ENCODE data around the gene ROR1.
"Not testable (repeated sequence)": the region's sequence is repeated elsewhere in the genome, so short reads cannot be mapped to it uniquely, and the experiment has no call there.

The ROR1 gene

DNA sequence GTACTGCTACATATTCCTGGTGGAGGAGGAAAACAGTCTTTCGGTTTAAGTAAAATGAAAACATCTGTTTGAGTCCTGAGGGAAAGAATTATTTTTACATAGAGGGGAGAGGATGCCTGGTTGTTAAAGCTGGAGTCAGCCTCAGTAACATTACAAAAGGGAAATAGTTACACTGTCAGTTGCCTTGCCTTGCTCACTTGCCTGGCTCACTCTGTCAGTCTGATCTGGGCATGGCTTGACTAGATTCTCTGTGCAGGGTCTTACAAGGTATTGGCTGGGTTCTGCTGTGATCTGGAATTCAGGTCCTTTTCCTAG is 421.2 kb downstream of the ROR1 start:
- no peak for DNase-seq

- no peak for DNase-seq
Observed at GRCh38 chr1:64196074-64196870, 422.5 kb downstream of the ROR1 start.

DNA sequence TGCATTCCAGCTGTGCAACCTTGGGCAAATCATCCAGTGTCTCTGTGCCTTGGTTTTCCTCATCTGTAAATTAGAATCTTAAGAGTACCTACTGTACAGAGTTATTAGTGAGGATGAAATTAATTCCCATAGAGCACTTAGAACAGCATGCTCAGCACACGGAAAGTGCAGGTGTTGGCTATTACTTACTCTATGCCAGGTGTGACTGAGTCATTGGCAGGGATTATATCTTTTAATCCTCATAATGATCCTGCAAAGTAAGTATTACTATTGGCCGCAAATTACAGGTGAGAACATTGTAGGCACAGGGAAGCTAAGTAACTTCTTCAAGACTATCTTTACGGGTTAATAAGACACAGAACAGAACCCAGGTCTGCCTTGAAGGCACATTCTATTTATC is 423.3 kb downstream of the ROR1 start:
- no peak for DNase-seq

DNA sequence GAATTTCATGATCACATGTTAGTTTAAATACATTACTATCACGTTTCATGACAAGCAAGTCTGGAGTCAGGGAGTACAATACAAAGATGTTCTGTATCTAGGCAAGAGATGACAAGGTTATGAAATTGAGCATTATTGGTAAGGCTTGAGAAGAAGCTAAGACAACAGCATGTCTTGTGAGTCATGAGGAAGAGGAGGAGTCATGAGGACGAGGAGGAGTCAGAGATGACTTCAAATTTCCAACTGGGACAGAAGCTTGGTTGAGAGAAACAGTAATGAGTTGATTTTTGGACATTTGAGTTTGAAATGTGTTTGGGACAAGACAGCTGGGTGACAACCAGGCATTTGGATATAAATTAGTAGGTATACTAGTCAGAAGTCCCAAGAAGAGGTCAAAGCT is 425.3 kb downstream of the ROR1 start:
- DNase-seq: no peak

GRCh38 chr1:64200064-64200463 is 426.2 kb downstream of the ROR1 start:
- no peak for DNase-seq

DNA sequence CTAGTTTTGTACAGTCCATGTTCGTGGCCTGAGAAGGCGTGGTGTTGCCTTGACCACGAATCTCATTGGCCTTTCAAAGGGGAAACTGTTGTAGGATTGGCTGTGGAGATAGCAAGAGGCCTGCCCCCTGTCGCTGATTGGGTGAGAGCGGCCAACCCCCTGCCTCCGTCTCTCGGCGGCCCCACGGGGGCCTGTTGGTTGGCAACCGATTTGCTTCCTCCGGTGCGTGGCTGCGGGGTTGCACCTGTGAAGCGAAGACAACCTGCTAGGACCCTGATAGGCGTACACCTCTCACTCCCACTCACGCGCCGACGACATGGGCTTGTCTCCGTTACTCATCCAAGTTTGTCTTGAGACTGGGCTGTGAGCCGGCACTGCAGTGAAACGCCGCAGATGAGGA is 429.6 kb downstream of the ROR1 start, which contains the start of gene UBE2U:
UBE2U (plus strand) TSS at position 204 of the 400 bp plus-strand sequence. CDS start 428 bp downstream, outside the sequence.
- no peak for DNase-seq

GRCh38 chr1:64209221-64209620 is 435.4 kb downstream of the ROR1 start:
- DNase-seq: no peak

DNA sequence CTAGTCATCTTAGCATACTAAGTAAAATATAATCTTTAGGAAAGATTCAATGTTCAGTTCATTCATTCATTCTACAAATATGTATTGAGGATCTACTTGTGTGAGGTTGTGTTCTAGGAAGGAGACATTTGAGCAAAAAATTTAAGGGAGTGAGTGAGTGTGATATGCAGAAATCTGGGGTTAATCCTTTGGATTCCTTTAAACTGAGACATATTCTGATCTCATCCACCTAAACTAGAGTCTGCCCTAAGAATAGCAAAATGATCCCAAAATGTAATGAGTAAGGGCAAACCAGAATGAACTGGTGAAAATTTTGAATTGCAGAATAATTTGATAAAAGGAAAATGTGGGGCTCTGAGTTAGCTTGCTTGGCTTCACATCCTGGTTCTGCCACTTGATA is 438.2 kb downstream of the ROR1 start:
- no peak for DNase-seq

DNA sequence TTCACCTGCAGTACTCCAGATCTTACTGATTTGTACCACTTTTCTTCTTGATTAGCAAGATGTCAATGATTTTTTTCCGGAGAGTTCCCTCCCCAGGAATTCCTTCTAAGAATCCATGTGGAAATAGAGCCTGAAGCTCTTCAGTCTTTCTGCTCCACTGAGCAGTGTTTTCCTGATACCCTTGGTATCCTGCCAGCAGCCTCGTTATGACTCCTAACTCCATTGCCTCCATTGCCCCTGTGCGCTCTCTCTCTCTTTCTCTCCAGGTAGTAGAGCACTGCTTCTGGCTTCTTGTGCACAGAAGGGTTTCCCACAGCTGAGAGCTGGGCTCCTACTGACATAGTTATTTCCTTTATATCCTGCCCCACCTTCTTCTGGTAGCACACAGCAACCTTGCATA is 441.8 kb downstream of the ROR1 start:
- DNase-seq: no peak

- DNase-seq: no peak
Observed at GRCh38 chr1:64220241-64220640, 446.4 kb downstream of the ROR1 start.

DNA sequence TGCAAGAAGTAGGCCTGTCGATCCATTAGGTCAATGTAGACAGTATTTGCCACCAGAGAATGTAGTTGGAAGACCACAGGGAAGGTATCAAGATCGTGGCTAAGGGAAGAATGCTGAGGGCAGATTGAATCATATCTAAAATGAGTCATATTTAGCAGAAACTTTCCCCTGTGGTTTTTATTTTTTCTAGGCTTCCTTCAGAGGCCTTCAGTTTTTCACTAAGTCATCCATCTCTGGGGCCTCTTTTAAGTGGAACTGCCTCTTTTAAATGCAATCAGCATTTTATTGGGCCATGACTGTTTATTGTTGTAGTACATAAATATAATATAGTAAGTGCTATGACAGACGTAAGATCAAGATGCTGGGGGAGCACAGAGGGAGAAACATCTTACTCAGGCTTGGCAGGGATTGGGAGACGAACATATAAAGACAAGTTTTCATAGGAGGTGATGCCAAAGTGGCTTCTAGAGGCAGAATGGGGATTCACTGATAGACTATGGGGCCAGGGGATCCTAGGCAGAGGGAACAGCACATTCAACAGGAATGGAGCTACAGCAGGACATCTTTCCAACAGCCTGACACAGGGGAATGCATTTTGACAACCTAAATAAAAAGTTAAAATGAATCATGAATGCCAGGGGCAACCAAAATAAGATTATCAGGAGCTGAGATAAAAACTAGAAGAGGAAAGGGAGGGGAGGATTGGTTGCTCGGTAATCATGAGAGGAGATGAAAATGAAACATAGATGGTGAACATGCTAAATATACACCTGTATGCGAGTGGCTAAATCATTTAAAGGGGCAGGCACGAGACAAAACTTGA is 449.7 kb downstream of the ROR1 start:
- DNase-seq: no peak

GRCh38 chr1:64224236-64224635 is 450.4 kb downstream of the ROR1 start:
- DNase-seq: not testable (repeated sequence)

- DNase-seq: no peak
Observed at GRCh38 chr1:64228167-64228957, 454.5 kb downstream of the ROR1 start.

GRCh38 chr1:64229307-64229706 is 455.5 kb downstream of the ROR1 start:
- DNase-seq: no peak

All from effector CD8-positive, alpha-beta T cell (primary cell).